SH-SY5Y (cell line): ENCODE results near the gene TEX29.

Source experiments
- GATA2 ChIP-seq: IDR thresholded peaks from 2 replicates; pipeline ENCODE4 v1.6.1; 2011; ENCODE audit warnings: mild to moderate bottlenecking, low read depth, low read length
- GATA3 ChIP-seq: IDR thresholded peaks from 2 replicates; pipeline ENCODE4 v1.6.1; 2011; ENCODE audit warnings: low read depth, mild to moderate bottlenecking, low read length, moderate library complexity

Gene TEX29

GRCh38 chr13:111389621-111390521, 69.4 kb downstream of the TEX29 start:
- no peak for TF ChIP-seq GATA2
- TF ChIP-seq GATA3 = no peak

DNA sequence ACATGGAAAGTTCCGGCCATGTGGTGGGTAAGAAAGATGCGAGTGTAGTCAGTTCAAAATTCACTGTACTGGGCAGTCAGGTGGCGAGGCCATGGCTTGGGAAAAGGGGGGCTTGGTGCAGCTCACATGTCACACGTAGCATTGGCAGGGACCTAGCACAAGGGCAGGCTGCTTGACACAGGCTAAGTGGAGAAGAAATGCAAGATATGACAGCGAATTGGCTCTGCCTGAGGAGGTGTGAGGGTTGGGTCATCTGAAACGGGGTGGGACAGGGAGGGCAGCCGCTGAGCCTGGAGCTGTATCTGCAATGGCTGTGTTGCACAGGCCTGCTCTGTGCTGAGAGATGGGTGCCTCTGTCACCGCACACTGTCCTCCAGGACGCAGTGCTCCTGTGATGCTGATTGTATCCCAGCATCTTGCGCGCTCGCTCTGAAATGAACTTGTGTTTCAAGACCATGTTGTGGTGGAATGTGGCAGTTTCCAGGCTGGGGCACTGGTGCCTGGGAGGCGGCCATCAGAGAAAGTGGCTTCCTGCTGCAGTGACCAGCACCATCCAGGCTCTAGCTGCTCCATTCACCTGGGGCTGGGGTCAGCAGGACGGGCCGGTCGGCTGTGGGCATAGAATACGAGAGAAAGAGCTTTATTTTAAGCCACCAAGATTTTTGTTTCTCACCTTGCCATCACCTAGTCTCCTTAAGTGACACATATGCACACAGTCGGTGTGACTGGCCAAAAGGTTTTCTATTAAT, 70.3 kb downstream of the TEX29 start:
- TF ChIP-seq GATA2 (no peak), GATA3 (no peak)

DNA sequence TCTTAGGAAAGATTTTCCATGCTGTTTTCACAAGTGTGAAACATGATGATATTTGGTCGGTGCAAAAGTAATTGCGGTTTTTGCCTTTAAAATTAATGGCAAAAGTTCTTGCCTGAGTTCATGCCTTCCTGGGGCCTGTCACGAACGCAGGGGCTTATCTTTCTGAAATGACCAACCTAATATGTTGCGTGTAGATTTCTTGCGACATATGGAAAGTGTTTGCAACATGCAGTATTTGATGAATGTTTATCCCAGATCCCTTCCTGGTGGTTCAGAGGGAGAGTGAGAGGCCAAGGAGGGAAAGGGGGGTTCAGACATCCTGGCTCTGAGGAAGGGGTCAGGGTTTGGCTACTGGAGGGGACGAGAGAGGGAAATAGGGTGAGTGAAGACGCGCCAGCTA, 72.0 kb downstream of the TEX29 start:
- TF ChIP-seq GATA2 (no peak), GATA3 (no peak)

- TF ChIP-seq GATA3 (no peak), GATA2 (no peak)
Measured at GRCh38 chr13:111393221-111393790, 72.9 kb downstream of the TEX29 start.
